ENCODE data around the gene R3HDM1. TPM values are rescaled to one million over a fixed set of nuclear protein-coding genes. Genes with fewer than 3 reads are reported as not detected.
"Not testable (repeated sequence)": the region's sequence is repeated elsewhere in the genome, so short reads cannot be mapped to it uniquely, and the experiment has no call there.

Gene R3HDM1
- total RNA-seq, 6 experiments from 2014 or later = 8.0 to 17.8 (median 12.2) TPM

DNA sequence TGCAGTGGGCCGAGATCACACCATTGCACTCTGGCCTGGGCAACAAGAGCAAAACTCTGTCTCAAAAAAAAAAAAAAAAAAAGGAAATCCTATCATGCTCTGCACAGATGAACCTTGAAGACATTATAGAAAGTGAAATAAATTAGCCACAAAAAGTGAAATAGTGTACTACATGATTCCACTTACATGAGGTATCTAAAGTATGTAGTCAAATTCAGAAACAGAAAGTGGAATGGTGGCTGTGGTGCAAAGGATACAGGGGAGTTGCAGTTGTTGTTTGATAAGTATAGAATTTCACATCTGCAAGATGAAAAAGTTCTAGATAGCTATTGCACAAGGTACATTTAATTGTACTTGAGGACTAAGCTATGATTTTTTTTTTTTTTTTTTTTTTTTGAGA is 5.5 kb upstream of the R3HDM1 start:
- whole genome bisulfite sequencing (ENCODE audit: insufficient coverage, low coverage, low lambda C conversion rate, missing lambda C conversion rate) = no CpG with 5 or more reads among the region's 1 CpG
- DNase-seq (no peak), ATAC-seq (no peak)
- H3K36me3 ChIP-seq = no peaks in the 10 kb centered on the region
- H3K9me3 ChIP-seq = no peaks in the 10 kb centered on the region
- no peak overlapping the region for H3K27ac ChIP-seq
- H3K4me1 ChIP-seq = no peaks in the 10 kb centered on the region
- intact Hi-C loops (cut with DNase I) = no loop called here
- H3K4me3 ChIP-seq = no peak overlapping the region
- no peaks in the 10 kb centered on the region for H3K27me3 ChIP-seq
- TF ChIP-seq POLR2A (IDR thresholded peaks at IDR 0.05) = no peak
- TF ChIP-seq, protein P1, sequence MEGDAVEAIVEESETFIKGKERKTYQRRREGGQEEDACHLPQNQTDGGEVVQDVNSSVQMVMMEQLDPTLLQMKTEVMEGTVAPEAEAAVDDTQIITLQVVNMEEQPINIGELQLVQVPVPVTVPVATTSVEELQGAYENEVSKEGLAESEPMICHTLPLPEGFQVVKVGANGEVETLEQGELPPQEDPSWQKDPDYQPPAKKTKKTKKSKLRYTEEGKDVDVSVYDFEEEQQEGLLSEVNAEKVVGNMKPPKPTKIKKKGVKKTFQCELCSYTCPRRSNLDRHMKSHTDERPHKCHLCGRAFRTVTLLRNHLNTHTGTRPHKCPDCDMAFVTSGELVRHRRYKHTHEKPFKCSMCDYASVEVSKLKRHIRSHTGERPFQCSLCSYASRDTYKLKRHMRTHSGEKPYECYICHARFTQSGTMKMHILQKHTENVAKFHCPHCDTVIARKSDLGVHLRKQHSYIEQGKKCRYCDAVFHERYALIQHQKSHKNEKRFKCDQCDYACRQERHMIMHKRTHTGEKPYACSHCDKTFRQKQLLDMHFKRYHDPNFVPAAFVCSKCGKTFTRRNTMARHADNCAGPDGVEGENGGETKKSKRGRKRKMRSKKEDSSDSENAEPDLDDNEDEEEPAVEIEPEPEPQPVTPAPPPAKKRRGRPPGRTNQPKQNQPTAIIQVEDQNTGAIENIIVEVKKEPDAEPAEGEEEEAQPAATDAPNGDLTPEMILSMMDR (IDR thresholded peaks at IDR 0.05) = no peak

DNA sequence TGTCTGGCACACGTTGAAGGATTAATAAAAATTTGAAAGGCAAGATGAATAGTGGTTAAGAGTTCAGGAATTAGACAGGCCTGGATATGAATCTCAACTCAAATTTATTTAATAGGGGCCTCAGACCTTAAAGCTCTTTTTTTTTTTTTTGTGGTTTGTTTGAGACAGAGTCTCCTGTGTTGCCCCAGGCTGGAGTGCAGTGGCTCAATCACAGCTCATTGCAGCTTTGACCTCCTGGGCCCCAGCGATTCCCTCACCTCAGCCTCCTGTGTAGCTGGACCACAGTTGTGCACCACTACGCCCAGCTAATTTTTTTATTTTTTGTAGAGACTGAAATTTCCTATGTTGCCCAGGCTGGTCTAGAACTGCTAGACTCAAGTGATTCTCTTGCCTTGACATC is 3.3 kb upstream of the R3HDM1 start:
- Histone ChIP-seq H3K4me1 (peaks cover 0 to 9% (median 0%) of the 10 kb centered on the region in 4 donors), H3K9me3 (no peaks in the 10 kb centered on the region), H3K27me3 (no peaks in the 10 kb centered on the region), H3K27ac (no peak overlapping the region), H3K36me3 (no peaks in the 10 kb centered on the region), H3K4me3 (no peak overlapping the region)
- intact Hi-C loops (cut with DNase I) = no loop called here
- DNase-seq (no peak), ATAC-seq (no peak)
- TF ChIP-seq, protein P1 (IDR thresholded peaks at IDR 0.05) = no peak
- TF ChIP-seq POLR2A (IDR thresholded peaks at IDR 0.05) = no peak
- 90% methylated on average over 3 of the region's 3 CpGs for WGBS (ENCODE audit: insufficient coverage, low coverage, low lambda C conversion rate, missing lambda C conversion rate)

DNA sequence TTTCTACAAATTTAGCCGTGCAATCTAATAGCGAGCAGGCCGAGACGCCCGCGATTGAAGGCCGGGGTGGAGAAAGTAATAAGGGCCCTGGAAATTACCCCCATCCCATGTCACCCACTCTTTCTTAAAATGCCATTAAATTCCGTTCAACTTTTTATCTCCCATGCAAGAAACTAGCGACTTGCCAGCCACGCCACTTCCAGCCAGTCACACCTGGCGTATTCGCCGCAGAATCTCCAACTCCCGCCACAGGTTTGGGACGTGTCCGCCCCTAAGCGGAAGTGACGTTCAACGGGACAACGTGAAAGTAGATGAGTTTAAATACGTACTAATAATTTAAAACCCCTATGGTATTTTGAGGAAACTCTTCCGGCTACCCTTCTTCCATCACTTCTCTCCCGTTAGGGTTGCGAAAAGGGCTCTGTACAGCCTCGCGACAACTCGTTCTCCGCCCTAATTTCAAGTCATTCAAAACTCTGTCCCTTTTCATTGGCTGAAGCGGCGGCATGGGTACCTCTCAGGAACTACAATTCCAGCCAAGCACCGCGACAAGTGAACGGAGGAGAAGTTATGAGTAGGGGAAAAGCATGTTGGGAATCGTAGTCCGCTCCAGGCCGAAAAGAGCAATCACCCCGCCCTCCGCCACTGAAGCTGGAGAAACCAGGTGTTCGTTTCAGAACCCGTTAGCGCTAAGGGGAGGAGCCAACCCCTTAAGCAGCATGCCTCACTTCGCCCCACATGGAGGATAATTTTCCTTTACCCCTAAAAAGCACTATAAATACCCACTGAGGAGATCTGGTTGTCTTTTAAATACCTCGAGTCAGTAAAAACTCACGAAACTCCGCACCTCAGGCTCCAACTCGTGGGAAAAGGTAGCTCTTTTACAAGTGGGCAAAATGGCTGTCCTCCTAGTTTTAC is 712 bp upstream of the R3HDM1 start, which contains the start of gene ZRANB3:
Gene ZRANB3 (minus strand): TSS at position 906 of the 918 bp plus-strand sequence.
- peak; percentile 92 to 97 (median 96) for DNase-seq
- intact Hi-C loops (cut with DNase I) = no loop called here
- H3K4me1 ChIP-seq = peaks cover 0 to 9% (median 0%) of the 10 kb centered on the region in 4 donors
- under 1% methylated on average over 40 of the region's 46 CpGs for WGBS (ENCODE audit: insufficient coverage, low coverage, low lambda C conversion rate, missing lambda C conversion rate)
- H3K4me3 ChIP-seq = peak within 1 kb of the TSS; percentile 91 to 95 (median 94)
- H3K9me3 ChIP-seq = no peaks in the 10 kb centered on the region
- no peaks in the 10 kb centered on the region for H3K27me3 ChIP-seq
- ATAC-seq = peak; percentile 85 to 89 (median 86)
- H3K27ac ChIP-seq = peak within 1 kb of the TSS; percentile 62 to 84 (median 80)
- no peaks in the 10 kb centered on the region for H3K36me3 ChIP-seq
- TF ChIP-seq, protein P1 (IDR thresholded peaks at IDR 0.05) = no peak
- peak; percentile 20 for TF ChIP-seq POLR2A (IDR thresholded peaks at IDR 0.05)

DNA sequence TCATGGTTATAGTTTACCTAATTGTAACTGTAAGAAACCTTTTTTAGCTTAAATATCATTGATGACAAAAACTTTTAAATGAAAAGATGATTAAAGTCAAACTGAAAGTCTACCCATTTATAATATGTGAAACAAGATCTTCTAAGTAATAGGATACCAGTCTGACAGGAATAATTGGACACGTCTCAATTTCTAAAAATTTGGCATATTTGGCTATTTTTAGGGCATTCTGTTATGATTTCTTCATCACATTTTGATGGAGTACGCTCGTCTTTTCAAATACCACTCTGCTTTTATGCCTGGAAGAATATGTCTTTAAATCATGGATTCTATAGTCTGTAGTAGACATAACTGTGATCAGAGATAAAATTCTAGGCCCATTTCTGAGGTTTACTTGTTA is 1.3 kb downstream of the R3HDM1 start:
- no peak for ATAC-seq
- H3K9me3 ChIP-seq = no peaks in the 10 kb centered on the region
- intact Hi-C loops (cut with DNase I) = no loop called here
- TF ChIP-seq, protein P1 (IDR thresholded peaks at IDR 0.05) = no peak
- no peak for TF ChIP-seq POLR2A (IDR thresholded peaks at IDR 0.05)
- WGBS (ENCODE audit: insufficient coverage, low coverage, low lambda C conversion rate, missing lambda C conversion rate) = 44% methylated on average over 3 of the region's 3 CpGs
- no peak overlapping the region for H3K27ac ChIP-seq
- H3K4me1 ChIP-seq = peaks cover 0 to 9% (median 0%) of the 10 kb centered on the region in 4 donors
- peak overlapping the region in 2 of 3 donors; percentile 91 to 94 for H3K4me3 ChIP-seq
- no peak for DNase-seq
- no peaks in the 10 kb centered on the region for H3K36me3 ChIP-seq
- no peaks in the 10 kb centered on the region for H3K27me3 ChIP-seq

DNA sequence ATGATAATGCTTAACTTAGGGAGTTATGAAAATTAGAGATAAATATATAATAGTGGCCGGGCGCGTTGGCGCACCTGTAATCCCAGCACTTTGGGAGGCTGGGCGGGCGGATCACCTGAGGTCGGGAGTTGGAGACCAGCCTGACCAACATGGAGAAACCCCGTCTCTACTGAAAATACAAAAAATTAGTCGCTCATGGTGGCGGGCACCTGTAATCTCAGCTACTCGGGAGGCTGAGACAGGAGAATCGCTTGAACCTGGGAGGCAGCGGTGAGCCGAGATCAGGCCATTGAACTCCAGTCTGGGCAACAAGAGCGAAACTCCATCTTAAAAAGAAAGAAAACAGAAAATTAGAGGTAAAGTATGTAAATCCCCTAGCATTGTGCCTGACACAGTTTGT is 2.3 kb downstream of the R3HDM1 start:
- ATAC-seq; H3K27ac ChIP-seq; H3K36me3 ChIP-seq; H3K4me3 ChIP-seq; DNase-seq; H3K9me3 ChIP-seq; H3K4me1 ChIP-seq; H3K27me3 ChIP-seq; intact Hi-C loops (cut with DNase I): not testable (repeated sequence)
- WGBS (ENCODE audit: insufficient coverage, low coverage, low lambda C conversion rate, missing lambda C conversion rate) = 97% methylated on average over 10 of the region's 15 CpGs

Measured in right lobe of liver (tissue), 6 donors.